ENCODE results near the gene GIPR.

GIPR gene

DNA sequence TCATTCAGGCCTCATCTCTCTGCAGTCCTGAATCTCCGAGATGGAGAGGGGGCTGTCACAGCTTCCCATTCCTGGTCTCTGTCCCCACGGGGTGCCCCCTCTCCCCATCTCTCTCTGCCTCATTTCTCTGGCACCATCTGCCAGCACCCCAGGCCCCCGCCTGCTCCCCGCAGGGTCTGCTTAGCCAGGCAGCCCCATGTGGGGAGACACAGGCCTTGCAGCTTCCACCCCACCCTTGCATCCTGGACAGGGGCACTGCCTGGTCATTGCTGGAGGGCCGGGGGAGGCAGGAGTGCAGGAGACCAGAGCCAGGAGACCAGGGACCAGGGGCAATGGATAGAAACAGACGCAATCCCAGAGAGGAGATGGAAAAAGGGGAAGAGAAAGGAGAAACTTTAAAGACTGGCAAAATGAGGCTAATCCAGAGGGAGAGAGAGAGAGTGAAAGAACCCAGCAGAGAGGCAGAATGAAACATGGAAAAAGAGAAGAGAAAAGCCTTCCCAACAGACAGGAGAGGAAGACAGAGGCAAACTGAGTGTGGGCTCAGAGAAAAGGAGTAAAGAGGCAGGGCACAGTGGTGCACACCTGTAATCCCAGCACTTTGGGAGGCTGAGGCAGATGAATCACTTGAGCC, 8.8 kb upstream of the GIPR start:
- TF ChIP-seq, protein P1, sequence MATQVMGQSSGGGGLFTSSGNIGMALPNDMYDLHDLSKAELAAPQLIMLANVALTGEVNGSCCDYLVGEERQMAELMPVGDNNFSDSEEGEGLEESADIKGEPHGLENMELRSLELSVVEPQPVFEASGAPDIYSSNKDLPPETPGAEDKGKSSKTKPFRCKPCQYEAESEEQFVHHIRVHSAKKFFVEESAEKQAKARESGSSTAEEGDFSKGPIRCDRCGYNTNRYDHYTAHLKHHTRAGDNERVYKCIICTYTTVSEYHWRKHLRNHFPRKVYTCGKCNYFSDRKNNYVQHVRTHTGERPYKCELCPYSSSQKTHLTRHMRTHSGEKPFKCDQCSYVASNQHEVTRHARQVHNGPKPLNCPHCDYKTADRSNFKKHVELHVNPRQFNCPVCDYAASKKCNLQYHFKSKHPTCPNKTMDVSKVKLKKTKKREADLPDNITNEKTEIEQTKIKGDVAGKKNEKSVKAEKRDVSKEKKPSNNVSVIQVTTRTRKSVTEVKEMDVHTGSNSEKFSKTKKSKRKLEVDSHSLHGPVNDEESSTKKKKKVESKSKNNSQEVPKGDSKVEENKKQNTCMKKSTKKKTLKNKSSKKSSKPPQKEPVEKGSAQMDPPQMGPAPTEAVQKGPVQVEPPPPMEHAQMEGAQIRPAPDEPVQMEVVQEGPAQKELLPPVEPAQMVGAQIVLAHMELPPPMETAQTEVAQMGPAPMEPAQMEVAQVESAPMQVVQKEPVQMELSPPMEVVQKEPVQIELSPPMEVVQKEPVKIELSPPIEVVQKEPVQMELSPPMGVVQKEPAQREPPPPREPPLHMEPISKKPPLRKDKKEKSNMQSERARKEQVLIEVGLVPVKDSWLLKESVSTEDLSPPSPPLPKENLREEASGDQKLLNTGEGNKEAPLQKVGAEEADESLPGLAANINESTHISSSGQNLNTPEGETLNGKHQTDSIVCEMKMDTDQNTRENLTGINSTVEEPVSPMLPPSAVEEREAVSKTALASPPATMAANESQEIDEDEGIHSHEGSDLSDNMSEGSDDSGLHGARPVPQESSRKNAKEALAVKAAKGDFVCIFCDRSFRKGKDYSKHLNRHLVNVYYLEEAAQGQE (IDR thresholded peaks at IDR 0.05; ENCODE audit: insufficient read depth in 1 of 2, low read depth in 2 of 2, low read length in 2 of 2), result no peak
- TF ChIP-seq TAF1 (IDR thresholded peaks at IDR 0.05; ENCODE audit: borderline replicate concordance, insufficient read depth, low read length) (no peak), FOXP2 (optimal IDR thresholded peaks at IDR 0.05; ENCODE audit: borderline replicate concordance, extremely low read depth, extremely low read length, insufficient read depth) (no peak), POLR2AphosphoS5 (IDR thresholded peaks at IDR 0.05; ENCODE audit: low read depth, low read length) (no peak), SIN3A (IDR thresholded peaks at IDR 0.05; ENCODE audit: borderline replicate concordance, insufficient read depth, low read length) (no peak)

DNA sequence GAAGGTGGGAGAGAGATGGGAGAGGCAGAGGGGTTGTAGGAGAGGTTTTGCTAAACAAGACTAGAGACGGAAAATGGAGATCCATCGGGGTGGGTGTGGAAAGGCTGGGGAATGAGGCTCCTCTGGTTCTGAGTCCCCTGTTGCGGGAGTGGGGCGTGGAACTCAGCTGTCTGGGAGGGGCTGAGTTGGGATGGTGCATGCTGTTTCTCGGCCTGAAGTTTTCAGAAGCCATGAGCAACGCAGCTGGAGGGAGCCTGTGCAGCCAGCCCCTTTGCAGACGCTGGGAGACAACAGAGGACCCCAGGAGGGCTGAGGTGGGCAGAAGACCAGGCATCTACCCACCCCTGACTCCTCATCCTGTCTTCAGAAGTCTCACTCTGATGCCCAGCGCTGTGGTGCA, 7.4 kb upstream of the GIPR start:
- no peak for TF ChIP-seq TAF1 (IDR thresholded peaks at IDR 0.05; ENCODE audit: borderline replicate concordance, insufficient read depth, low read length)
- TF ChIP-seq, protein P1 (IDR thresholded peaks at IDR 0.05; ENCODE audit: insufficient read depth in 1 of 2, low read depth in 2 of 2, low read length in 2 of 2), result no peak
- no peak for TF ChIP-seq POLR2AphosphoS5 (IDR thresholded peaks at IDR 0.05; ENCODE audit: low read depth, low read length)
- TF ChIP-seq SIN3A (IDR thresholded peaks at IDR 0.05; ENCODE audit: borderline replicate concordance, insufficient read depth, low read length), result no peak
- TF ChIP-seq FOXP2 (optimal IDR thresholded peaks at IDR 0.05; ENCODE audit: borderline replicate concordance, extremely low read depth, extremely low read length, insufficient read depth), result no peak

DNA sequence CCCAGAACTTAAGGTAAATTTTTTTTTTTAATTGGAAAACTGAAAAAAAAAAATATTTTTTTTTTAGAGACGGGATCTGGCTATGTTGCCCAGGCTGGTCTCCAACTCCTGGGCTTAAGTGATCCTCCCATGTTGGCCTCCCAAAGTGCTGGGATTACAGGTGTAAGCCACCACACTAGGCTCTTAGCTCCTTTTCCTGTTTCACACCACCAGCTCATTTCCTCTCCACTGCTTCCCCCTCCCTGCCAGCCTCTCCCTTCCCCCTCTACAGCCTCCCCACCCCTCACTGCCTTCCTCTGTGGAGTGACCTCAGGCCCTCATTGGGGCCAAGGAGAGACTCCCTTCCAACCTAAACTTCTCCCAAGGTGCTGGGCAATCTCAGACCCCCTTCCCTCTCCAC, 4.2 kb upstream of the GIPR start:
- no peak for TF ChIP-seq SIN3A (IDR thresholded peaks at IDR 0.05; ENCODE audit: borderline replicate concordance, insufficient read depth, low read length)
- no peak for TF ChIP-seq TAF1 (IDR thresholded peaks at IDR 0.05; ENCODE audit: borderline replicate concordance, insufficient read depth, low read length)
- no peak for TF ChIP-seq FOXP2 (optimal IDR thresholded peaks at IDR 0.05; ENCODE audit: borderline replicate concordance, extremely low read depth, extremely low read length, insufficient read depth)
- TF ChIP-seq, protein P1 (IDR thresholded peaks at IDR 0.05; ENCODE audit: insufficient read depth in 1 of 2, low read depth in 2 of 2, low read length in 2 of 2), result no peak
- TF ChIP-seq POLR2AphosphoS5 (IDR thresholded peaks at IDR 0.05; ENCODE audit: low read depth, low read length), result no peak

DNA sequence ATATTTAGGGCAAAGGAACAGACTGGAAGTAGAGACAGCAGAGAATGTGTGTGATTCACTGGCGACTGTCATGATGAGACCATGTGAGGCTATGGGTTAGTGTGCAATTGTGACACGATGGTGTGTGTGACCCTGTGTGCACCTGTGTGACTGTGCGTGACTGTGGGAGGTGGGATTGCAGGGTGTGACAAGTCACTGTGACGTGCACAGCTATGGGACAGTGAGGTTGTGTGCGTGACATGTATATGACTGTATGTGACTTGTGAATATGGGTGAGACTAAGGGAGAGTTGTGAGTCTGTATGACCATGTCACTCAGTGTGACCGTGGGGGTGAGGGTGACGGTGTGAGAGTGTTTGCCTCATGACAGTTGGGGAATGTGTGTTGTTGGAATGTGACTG, 3.4 kb upstream of the GIPR start:
- TF ChIP-seq, protein P1 (IDR thresholded peaks at IDR 0.05; ENCODE audit: insufficient read depth in 1 of 2, low read depth in 2 of 2, low read length in 2 of 2), result no peak
- no peak for TF ChIP-seq POLR2AphosphoS5 (IDR thresholded peaks at IDR 0.05; ENCODE audit: low read depth, low read length)
- no peak for TF ChIP-seq TAF1 (IDR thresholded peaks at IDR 0.05; ENCODE audit: borderline replicate concordance, insufficient read depth, low read length)
- no peak for TF ChIP-seq FOXP2 (optimal IDR thresholded peaks at IDR 0.05; ENCODE audit: borderline replicate concordance, extremely low read depth, extremely low read length, insufficient read depth)
- no peak for TF ChIP-seq SIN3A (IDR thresholded peaks at IDR 0.05; ENCODE audit: borderline replicate concordance, insufficient read depth, low read length)

Measured in PFSK-1 (cell line).